HG03135 (cell line): Measurements from ENCODE around the gene XXYLT1.
A peak's percentile ranks its signal among the peaks of the same experiment; 100 is the strongest.

Source experiments
- ATAC-seq: cut with Tn5 transposase; IDR thresholded peaks from one replicate; pipeline ENCODE4 v1.9.1; 2021; ENCODE audit warnings: mild to moderate bottlenecking, moderate library complexity; ENCODE audit not compliant: unreplicated experiment

Gene XXYLT1

DNA sequence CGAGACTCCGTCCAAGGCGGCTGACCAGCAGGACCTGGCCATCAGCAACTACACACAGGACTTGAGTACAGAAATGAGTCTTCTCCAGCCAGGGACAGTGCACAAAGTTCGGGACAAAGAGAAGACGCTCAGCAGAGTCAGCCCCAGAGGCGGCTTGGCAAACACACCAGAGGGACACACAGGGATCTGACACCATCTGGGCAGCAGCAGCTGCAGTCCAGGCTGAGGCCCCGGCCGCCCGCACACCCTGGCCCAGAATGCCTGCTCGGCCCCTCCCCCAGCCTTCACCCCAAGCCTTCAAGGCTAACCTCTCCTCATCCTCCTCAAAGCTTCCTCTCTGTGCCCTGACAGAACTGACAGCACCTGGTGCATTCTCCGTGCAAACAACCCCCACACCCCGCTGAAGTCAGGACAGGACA, 61.1 kb downstream of the XXYLT1 start:
- ATAC-seq = no peak

DNA sequence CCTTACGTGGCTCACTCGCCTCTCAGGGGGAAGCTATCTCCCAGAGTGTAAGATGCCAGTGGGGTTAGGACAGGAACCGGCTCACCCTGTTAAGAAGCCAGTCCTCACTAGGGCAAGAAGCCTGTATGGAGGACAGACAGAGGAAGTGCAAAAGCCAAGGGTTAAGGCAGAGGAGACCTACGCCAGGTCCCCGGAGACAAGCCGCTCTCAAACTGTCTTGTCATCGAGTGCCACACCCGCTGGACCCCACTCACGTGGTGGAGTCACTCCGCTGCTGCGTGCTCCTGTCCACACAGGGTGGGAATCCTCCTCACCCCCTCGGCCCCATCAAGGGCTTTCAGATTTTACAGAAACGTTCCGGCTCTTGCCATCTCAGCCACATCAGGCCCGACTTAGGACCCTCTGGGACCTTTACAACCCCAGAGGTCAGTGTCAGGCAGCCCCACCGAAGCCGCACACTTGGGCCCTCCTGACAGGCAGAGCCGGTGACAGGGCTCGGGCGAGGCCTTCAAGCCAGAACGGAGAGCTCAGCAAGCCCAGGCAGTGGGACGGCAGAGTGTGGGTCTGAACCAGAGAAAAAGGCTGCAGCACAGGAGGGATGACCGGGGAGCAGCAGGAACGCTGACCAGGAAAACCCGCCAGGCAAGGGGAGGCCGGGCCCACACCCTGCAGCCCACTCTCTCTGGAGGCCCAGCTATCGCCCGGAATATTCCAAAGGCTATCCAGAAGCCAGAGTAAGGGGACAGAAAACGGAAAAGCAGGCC, 61.7 kb downstream of the XXYLT1 start:
- ATAC-seq = no peak

DNA sequence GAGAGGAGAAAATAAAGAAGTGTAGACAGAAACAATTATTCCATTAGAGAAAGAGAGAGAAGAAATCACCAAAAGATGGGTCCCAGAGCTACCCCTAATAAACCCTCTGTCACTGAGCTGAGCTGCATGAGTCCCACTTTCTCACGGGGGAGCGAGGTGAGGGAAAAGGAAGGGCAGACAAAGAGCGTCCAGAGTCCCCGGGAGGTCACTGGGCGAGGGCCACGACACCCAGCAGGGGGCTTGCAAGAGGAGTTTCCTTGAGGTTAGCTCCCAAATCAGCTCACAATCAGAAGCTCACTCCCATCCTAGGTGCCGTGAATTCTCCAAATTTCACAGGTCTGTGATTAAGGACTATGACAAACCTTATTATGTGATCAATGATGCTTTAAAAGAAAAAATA, 62.3 kb downstream of the XXYLT1 start:
- no peak for ATAC-seq

DNA sequence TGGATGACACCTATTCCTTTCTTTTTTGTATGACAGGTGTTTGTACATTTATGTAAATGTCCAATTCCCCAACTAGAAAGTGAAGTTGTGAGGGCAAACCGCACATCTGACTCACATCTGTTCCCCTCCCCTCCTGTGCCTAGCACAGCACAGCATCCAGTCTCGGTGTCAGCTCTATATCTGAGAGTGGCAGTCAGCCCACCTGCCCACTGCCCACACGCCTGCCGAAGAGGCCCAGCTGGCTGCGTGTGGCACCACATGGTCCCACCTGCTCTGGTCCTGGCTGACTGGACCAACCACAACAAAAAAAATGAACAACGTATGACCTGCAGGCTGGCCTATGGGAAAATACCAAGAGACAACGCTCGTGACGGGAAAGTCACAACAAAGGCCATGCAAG, 62.8 kb downstream of the XXYLT1 start:
- peak; percentile 73 for ATAC-seq

DNA sequence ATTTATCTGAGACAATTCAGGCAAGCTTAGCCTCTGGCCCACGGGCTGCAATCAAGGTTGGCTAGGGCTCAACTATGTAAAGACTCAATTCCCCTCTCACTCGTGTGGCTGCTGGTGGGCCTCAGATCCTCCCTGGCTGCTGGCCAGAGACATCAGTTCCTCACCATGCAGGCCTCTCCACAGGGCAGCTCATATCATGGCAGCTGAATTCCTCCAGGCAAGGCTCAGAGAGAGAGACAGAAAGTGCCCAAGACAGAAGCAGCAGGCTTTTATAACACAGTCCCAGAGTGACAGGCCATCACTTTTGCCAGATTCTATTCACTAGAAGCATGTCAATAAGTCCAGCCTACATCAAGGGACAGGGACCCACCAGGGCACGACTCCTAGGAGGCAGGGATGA, 63.2 kb downstream of the XXYLT1 start:
- ATAC-seq = peak; percentile 12

DNA sequence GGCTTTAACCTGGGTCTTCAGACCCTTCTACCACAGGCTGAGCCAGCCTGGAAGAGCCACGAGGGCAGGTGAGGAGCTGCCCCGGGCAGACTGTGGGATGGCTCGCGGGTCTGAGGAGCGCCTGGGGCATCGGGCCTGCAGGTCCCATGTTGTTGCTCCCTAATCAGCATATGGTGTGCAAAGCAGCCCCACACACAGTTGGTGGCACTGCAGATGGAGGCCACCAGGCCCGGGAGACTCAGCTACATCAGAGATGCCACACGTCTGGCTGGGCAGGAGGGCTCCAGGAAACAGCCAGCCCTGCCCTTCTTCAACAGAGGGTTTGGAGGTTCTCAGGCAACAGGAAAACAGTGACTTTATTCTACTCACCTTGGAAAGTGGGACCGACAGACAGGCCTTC, 63.9 kb downstream of the XXYLT1 start:
- ATAC-seq = no peak

DNA sequence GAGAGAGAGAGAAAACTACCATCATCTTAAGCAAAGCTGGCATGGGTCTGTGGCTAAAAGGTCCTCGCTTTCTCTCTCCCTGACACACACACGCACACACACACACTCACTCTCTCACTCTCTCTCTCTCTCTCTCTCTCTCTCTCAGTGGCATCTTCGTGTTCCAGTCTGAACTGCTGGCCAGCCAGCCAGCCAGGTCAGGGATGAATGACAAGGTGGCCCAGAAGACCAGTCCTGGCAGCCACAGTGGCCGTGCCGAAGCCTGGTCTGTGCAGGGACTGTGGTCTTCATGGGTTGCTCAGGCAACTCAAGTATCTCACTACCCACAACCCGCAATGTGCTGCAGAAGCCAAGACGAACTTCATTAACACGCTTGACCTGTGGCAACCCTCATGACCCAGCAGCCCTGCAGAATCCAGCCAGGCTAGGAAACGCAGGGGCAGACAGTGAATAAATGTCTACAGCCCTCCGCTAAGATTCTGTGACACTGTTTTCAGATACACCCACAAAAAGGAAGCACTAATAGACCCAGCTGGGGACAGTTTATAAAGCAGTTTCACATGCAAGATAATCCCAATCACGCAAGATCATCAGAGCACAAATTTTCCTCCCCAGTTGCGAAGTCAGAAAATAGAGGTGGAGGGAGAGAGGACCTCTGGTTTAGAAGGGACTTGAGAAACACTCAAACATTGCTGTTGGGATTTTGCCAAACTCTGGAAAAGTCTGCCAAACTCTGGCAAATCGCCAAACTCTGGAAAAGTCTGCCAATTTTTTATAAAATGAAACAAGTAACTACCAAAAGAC, 66.4 kb downstream of the XXYLT1 start:
- ATAC-seq = no peak

DNA sequence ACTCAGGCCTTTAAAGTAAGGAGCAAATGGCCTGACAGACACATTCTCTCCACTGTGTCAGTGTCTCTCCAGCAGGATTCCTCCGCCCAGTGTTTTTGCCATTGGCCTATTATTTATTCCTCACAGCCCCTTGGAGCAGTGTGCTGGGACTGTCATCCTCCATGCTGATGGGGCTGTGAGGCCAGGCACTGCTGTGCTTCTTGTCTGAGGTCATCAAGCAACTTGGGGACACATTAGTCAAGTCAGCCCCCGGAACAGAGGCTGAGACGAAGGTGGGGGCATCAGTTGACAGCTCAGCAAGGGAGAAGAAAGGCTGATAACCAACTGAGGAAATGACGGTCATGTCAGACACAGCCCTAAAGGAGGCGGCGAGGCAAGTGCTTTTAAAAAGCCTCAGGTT, 67.4 kb downstream of the XXYLT1 start:
- ATAC-seq = no peak

DNA sequence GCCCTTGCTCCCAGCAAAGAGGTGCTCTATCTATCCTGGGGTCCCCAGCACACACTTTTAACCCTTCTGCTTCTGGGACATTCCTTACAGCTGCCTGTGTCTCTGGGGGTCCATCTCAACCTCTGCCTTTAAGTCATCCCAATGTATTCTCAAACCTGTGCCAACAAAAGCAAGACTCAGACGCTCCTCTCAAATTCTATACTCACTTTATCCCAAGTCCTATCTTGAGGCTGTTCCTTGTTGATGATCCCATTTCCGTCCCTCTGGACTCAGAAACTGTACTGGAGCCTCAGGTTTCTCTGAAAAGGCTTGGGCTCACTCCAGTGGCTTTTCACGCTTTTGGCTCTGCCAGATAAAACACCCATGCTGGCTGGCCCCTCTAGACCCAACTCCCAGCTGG, 69.7 kb downstream of the XXYLT1 start:
- no peak for ATAC-seq

DNA sequence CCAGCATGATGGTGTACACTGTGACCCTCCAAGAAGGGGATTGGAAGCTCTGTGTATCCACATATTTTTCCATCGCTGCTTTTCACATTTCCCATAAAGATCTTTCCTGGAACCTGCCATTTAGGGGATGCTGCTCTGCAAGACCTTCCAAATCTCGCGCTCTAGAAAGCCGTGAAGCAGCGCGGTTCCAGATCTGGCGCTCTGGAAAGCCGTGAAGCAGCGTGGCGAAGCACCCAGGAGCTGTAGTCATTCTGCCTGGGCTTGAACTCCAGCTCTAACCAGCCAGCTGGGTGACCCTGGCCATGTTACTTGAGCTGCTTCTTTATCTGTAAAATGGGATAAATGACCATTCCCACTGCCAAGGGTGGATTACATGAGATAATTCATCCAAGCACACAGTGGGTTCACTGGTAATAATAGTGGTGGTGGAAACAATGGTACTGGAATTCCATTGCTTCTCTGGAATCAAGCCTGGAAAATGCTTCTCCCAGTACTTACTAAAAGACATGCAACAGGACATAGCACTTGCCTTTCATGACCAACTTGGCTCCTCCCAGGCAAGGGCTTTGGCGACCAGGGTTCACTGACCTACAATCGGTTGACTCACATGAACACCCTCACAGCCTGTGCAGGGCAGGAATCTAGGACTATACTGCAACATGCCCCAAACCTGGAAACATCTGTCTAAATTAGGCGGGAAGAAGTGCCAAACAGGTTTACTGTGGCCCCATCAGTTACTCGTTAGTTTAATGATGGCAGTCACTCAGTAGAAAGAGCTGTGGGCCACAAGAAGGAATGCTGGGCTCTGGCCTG, 70.7 kb downstream of the XXYLT1 start:
- ATAC-seq = no peak

DNA sequence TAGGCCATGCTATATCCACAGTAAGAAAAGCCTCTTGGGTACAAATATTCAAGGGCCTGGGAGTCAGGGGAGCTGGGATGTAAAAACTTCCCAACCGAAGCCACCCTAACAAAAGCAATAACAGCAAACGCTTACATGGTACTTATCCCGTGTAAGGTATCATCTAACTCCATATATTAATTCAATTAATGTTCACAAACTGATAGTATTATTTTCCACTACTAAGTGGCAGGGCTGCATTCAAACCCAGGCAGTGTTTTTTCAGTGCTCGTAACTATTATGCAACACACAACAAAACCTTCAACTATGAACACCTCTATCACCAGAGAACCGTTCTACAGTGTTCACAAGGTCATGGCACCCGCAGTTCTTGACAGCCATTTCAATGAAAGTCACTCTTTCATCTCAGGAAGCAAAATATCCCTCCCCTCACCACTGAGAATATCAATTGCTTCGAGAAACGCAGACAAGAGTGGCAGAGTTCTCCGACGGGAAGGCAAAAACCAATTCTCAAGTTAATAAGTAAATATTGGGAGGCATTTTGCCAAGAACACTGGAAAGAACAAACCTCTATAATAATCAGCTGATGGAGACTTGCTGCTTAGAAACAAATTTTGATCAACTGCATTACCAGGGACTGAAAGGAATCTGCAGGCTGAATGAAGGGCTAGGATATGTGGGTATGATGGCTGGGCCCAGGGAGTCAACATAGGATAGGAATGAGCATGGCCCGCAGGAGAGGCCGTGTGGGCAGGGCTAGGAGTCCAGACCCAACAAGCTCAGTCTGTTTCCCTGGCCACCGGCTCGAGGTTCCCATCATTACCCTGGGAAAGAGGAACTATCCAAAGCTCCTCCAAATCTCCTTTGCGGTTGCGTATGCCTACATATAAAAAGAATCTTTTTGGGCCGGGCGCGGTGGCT, 72.3 kb downstream of the XXYLT1 start:
- ATAC-seq = no peak

DNA sequence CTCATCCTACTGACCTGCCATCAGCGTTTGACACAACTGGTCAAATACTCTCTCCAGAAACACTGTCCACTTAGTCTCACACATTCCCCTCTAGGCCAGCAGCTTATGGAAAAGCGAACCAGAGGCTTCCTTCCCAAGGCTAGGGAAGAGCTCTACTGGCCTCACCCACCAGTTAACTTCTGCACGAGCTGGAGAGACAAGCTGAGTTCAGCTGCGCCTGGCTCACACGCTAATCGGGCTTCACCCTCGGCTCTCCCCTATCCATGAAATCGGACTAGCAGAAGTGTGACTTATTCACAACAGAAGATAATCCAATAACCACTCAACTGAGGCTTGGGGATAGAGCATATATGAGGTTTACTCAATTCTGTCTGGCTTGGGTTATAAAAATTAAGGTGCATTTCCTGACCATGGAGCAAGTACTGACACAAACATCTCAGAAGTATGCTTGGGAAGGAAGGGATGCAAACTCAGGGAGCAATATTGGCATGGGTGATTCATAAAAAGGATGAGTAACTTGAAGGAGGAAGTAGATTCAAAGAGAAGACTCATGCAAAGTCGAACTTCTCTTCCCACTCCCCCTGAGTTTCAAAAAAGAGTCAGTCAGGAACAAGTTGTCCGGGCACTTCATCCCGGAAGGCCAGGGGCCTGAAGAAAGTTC, 73.1 kb downstream of the XXYLT1 start:
- no peak for ATAC-seq

DNA sequence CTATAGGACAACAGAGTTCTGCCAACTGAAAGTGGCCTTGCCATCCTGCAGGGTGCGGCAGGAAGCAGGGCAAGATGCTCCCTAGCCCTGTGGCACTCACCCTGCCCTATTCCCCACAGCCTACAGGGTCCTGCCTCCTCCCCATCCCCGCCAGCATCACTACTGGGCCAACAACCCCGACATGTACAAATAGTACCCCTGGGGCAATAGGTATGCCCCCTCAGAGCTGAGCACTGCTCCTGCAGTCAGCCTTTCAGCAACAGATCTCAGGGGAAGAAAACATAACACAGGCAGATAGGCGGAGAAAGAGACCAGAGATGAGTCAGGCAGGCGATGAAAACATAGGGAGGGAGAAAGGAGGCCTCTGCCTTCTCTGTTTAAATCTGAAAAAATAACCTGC, 74.7 kb downstream of the XXYLT1 start:
- no peak for ATAC-seq

DNA sequence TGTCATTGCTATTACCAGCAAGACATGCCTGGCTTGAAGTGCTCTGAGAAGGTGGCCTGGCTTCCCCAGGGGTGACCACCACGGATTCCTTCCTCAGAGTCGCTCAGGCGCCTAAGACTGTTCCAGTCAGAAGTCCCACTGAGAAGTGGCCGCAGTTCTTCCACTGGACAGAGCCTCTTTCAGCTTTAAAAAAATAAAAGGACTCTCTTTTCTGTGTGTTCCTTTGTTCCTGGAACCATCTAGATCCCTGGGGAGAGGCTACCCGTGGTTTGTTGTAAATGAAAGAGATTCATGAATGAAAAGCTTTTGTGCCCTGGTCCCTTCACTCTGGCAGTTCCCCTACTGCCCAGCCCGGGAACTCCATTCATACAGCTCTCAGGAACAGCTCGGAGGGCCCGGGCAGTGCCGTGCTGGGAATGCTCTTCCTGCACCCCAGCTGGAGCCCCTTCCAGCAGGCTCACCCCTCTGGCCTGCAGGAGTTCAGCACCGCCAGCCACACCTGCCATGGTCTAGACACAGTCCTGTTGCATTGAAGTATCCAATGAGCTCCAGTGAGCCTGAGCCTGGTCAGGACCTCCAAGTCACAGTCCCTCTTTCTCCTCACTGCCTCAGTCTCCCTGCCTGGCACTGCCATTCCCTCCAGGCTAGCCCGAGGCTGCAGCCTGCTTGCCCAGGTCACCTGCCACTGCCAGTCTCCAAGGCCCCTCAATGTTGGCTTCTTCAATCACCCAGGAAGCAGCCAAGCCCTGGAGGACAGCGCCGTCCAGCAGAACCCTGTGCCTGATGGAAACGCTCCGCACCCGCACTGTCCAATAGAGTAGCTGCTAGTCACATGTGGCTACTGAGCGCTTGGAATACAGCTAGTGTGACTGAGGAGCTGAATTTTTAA, 75.4 kb downstream of the XXYLT1 start:
- no peak for ATAC-seq

DNA sequence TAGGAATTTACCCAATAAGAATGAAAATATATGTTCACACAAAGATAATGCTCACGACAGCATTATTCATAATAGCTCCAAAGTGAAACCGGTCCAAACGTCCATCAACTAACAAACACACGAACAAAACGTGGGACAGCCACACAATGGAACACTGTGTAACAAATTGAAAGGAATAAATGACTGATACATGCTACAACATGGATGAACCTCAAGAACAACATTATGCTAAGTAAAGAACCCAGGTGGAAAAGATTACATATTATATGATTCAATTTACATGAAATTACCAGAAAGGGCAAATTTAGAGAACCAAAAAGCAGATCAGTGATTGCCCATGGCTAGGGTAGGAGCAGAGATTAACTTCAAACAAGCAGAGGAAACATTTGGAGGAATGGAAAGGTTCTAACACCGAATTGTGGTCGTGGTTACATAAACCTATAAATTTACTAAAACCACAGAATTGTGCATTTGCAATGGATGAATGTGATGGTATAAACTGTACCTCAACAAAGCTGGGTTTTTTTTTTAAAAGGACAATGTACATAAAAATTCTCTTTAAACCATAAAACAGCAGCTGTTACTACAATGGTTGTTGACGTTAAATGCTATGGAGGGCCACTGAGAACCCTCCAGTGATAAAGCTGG, 76.3 kb downstream of the XXYLT1 start:
- ATAC-seq = no peak

DNA sequence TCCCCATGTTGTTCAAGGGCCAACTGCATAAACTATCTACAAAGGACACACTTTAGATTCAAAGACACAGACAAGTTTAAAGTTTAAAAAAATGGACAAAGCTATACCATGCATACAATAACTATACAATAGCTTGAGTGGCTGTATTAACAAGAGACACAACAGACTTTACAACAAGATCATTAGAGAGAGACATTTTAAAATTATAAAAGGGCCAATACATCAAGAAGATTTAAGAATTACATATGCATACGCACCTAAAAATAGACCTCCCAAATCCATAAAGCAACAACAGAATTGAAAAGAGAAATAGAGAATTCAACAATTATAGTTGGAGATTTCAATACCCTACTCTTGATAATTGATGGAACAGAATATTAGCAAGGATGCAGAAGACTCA, 79.4 kb downstream of the XXYLT1 start:
- ATAC-seq = no peak

DNA sequence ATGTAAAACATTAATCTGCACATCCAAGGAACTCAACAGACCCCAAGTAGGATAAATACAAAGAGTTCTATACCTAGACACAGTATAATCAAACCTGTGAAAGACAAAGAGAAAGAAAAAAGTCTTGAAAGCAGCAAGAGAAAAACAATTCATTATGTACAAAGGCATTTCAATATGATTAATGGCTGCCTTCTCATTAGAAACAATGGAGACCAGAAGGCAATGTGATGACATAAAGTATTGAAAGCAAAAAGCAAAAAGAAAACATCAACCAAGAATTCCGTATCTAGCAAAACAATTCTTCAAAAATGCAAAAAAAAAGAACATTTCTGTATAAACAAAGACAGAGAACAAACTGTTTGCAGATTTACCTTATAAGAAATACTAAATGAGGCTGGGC, 81.1 kb downstream of the XXYLT1 start:
- ATAC-seq = no peak

DNA sequence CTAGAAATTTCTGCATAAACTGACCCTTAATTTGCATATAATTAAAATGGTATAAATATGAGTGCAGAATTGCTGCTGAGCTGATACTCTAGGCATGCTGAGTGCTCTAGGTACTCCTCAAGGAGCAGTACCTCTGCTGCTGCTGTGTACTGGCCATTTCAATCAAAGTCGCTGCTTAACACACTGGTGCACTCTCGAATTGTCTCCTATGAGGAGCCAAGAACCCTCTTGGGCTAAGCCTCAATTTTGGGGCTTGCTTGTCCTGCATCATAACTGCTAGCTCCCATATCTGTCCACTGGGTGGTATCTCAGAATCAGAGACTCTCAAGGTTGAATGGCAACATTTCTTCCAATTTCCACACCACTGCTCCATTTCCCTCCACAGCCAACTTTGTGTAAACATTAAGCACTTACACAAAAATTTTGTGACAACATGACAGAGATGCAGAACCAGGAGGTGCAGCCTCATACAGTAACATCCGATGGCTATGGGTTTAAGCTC, 82.5 kb downstream of the XXYLT1 start:
- ATAC-seq = no peak
